ENCODE data around the gene LMNB1.

The LMNB1 gene

GRCh38 chr5:126818736-126819135 is 41.8 kb downstream of the LMNB1 start:
- no peak for TF ChIP-seq CTCF (IDR thresholded peaks at IDR 0.05)

DNA sequence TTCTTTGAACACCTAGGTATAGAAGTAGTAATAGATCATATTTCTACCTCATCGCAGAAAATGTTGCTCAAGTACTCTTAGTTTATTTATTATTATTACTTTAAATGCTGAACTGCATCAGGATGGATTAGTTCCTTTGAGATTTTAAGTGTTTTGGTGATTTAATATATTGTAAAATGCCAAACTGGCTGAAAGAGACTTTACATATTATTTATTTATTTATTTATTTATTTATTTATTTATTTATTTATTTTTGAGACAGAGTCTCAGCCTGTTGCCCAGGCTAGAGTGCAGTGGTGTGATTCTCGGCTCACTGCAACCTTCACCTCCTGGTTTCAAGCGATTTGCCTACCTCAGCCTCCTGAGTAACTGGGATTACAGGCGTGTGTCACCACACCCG is 42.3 kb downstream of the LMNB1 start:
- no peaks in the 10 kb centered on the region for H3K36me3 ChIP-seq (ENCODE audit: control insufficient read depth, insufficient read depth, low read length)
- no peaks in the 10 kb centered on the region for H3K27me3 ChIP-seq (ENCODE audit: control insufficient read depth, insufficient read depth, low read length)
- no peak overlapping the region for H3K27ac ChIP-seq
- H3K4me1 ChIP-seq, result no peaks in the 10 kb centered on the region
- no peaks in the 10 kb centered on the region for H3K79me2 ChIP-seq
- TF ChIP-seq CTCF (IDR thresholded peaks at IDR 0.05), result no peak
- no peak overlapping the region for H2AFZ ChIP-seq
- no peak overlapping the region for H3K4me3 ChIP-seq (ENCODE audit: low read depth, low read length)
- H3K9ac ChIP-seq, result no peak overlapping the region
- H3K4me2 ChIP-seq (ENCODE audit: low read length), result no peak overlapping the region
- no peaks in the 10 kb centered on the region for H3K9me3 ChIP-seq (ENCODE audit: control insufficient read depth, low read length)

More at GRCh38 chr5:126818736-126819135, 41.8 kb downstream of the LMNB1 start:
- Histone ChIP-seq H3K36me3 (ENCODE audit: control insufficient read depth, insufficient read depth, low read length) (no peaks in the 10 kb centered on the region), H3K9ac (no peak overlapping the region), H3K9me3 (ENCODE audit: control insufficient read depth, low read length) (no peaks in the 10 kb centered on the region), H3K4me2 (ENCODE audit: low read length) (no peak overlapping the region), H3K4me3 (ENCODE audit: low read depth, low read length) (no peak overlapping the region), H3K27ac (no peak overlapping the region), H3K27me3 (ENCODE audit: control insufficient read depth, insufficient read depth, low read length) (no peaks in the 10 kb centered on the region), H3K79me2 (no peaks in the 10 kb centered on the region), H3K4me1 (no peaks in the 10 kb centered on the region), H2AFZ (no peak overlapping the region)

GRCh38 chr5:126826619-126827215 is 49.8 kb downstream of the LMNB1 start:
- Histone ChIP-seq H3K36me3 (ENCODE audit: control insufficient read depth, insufficient read depth, low read length) (no peaks in the 10 kb centered on the region), H3K4me2 (ENCODE audit: low read length) (no peak overlapping the region), H3K79me2 (no peaks in the 10 kb centered on the region), H2AFZ (no peak overlapping the region), H3K9ac (no peak overlapping the region), H3K4me3 (ENCODE audit: low read depth, low read length) (no peak overlapping the region), H3K27ac (no peak overlapping the region), H3K27me3 (ENCODE audit: control insufficient read depth, insufficient read depth, low read length) (no peaks in the 10 kb centered on the region), H3K9me3 (ENCODE audit: control insufficient read depth, low read length) (no peaks in the 10 kb centered on the region), H3K4me1 (peaks cover 4% of the 10 kb centered on the region)
- no peak for TF ChIP-seq CTCF (IDR thresholded peaks at IDR 0.05)

DNA sequence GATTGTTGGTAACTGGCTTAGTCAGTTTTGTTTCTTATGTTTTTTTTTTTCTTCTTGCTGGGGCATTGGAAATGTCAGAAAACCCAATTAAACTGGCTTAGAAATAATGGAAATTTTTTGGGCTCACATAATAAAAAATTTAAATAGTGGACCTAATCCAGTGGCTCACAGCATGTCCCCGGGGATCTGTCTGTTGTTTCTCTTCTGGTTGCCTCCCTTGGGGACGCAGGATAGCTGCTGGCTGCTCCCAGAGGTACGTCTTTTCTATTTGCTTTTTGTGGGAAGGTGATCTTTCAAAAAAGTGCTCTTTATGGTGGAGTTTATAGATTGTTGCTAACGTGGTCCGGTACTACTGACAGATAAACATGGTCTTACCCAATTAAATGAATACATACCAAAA is 52.2 kb downstream of the LMNB1 start:
- no peaks in the 10 kb centered on the region for H3K9me3 ChIP-seq (ENCODE audit: control insufficient read depth, low read length)
- H3K4me1 ChIP-seq, result peaks cover 4% of the 10 kb centered on the region
- no peaks in the 10 kb centered on the region for H3K27me3 ChIP-seq (ENCODE audit: control insufficient read depth, insufficient read depth, low read length)
- no peak overlapping the region for H3K9ac ChIP-seq
- H3K79me2 ChIP-seq, result no peaks in the 10 kb centered on the region
- H3K36me3 ChIP-seq (ENCODE audit: control insufficient read depth, insufficient read depth, low read length), result no peaks in the 10 kb centered on the region
- TF ChIP-seq CTCF (IDR thresholded peaks at IDR 0.05), result no peak
- no peak overlapping the region for H2AFZ ChIP-seq
- H3K4me3 ChIP-seq (ENCODE audit: low read depth, low read length), result no peak overlapping the region
- no peak overlapping the region for H3K27ac ChIP-seq
- H3K4me2 ChIP-seq (ENCODE audit: low read length), result no peak overlapping the region

- Histone ChIP-seq H3K27ac (no peak overlapping the region), H3K9me3 (ENCODE audit: control insufficient read depth, low read length) (no peaks in the 10 kb centered on the region)
These were observed 53.1 kb downstream of the LMNB1 start for GRCh38 chr5:126830061-126830460.

More at GRCh38 chr5:126830061-126830460, 53.1 kb downstream of the LMNB1 start:
- Histone ChIP-seq H3K4me3 (ENCODE audit: low read depth, low read length) (no peak overlapping the region), H3K27me3 (ENCODE audit: control insufficient read depth, insufficient read depth, low read length) (no peaks in the 10 kb centered on the region), H3K9ac (no peak overlapping the region), H3K36me3 (ENCODE audit: control insufficient read depth, insufficient read depth, low read length) (no peaks in the 10 kb centered on the region), H3K79me2 (no peaks in the 10 kb centered on the region), H3K4me1 (peaks cover 4% of the 10 kb centered on the region), H2AFZ (no peak overlapping the region), H3K4me2 (ENCODE audit: low read length) (no peak overlapping the region)
- no peak for TF ChIP-seq CTCF (IDR thresholded peaks at IDR 0.05)
